A549 (cell line): ENCODE data around the gene ZNF423. TPM values are rescaled to one million over a fixed set of nuclear protein-coding genes. Genes with fewer than 3 reads are reported as not detected.

Experiments used
- ATAC-seq, 2 experiments: fragments of 200-7000 bp in 1 of 2; fragments of >200 bp in 1 of 2; cut with Nextera tagmentation in 1 of 2; cut with Tn5 transposase in 1 of 2; 3 replicates each; pipeline versions ENCODE4 v1.8.0 to v1.9.1; 2018 to 2020; ENCODE audit warnings: mild to moderate bottlenecking in 1 of 2, moderate library complexity in 1 of 2
- CTCF ChIA-PET: fragments of 300-600 bp; sonication (Branson Sonifier 250); formaldehyde crosslinking; extraction: SDS; loops from one replicate; lab custom pipeline; 2021; ENCODE audit warnings: antibody characterized with exemption, inconsistent platforms; lab: Yijun Ruan, JAX
- POLR2A ChIA-PET: fragments of 350-600 bp; formaldehyde crosslinking; extraction: SDS; loops from one replicate; lab custom pipeline; 2021; ENCODE audit warnings: antibody characterized with exemption, inconsistent platforms; lab: Yijun Ruan, JAX
- DNase-seq, 2 experiments: peaks; one replicate each; pipeline versions ENCODE4 v3.0.0 to v3.0.0-alpha.2; 2011 to 2016; ENCODE audit warnings: low read depth in 1 of 2, low spot score in 1 of 2
- FAIRE-seq: peaks from 2 replicates; lab custom pipeline; 2011; peaks lifted over from hg19 to GRCh38; lab: Jason Lieb, UNC
- H3K27ac ChIP-seq, 2 experiments: fragments of >200 bp; sonication (Bioruptor Twin); formaldehyde crosslinking; 3 replicates each; pipeline ENCODE4 v1.5.1; 2016 to 2017
- H3K4me1 ChIP-seq: fragments of >200 bp; sonication (Bioruptor Twin); formaldehyde crosslinking; 3 replicates; pipeline ENCODE4 v1.6.1; 2016
- H3K4me2 ChIP-seq: fragments of >200 bp; sonication (Bioruptor Twin); formaldehyde crosslinking; 3 replicates; pipeline ENCODE4 v1.6.1; 2016
- H3K4me3 ChIP-seq: fragments of >200 bp; sonication (Bioruptor Twin); formaldehyde crosslinking; 3 replicates; pipeline ENCODE4 v1.5.1; 2016
- H3K9me3 ChIP-seq: fragments of >200 bp; sonication (Bioruptor Twin); formaldehyde crosslinking; 3 replicates; pipeline ENCODE4 v1.6.1; 2016
- BCL3 ChIP-seq: fragments of >200 bp; sonication (Bioruptor Twin); formaldehyde crosslinking; IDR thresholded peaks from 3 replicates; pipeline ENCODE4 v1.6.1; 2016
- CHD2 ChIP-seq: fragments of 150-350 bp; IDR thresholded peaks from 2 replicates; pipeline ENCODE4 v1.6.1; 2014; ENCODE audit warnings: low read length; ENCODE audit not compliant: partially characterized antibody
- CTCF ChIP-seq: fragments of >200 bp; sonication (Bioruptor Twin); formaldehyde crosslinking; IDR thresholded peaks from 3 replicates; pipeline ENCODE4 v1.5.1; 2016
- ELK1 ChIP-seq: fragments of 150-350 bp; IDR thresholded peaks from 2 replicates; pipeline ENCODE4 v1.6.1; 2014; ENCODE audit warnings: low read depth, mild to moderate bottlenecking, low read length
- HEYL ChIP-seq: fragments of 250-450 bp; sonication (Bioruptor Pico); IDR thresholded peaks from 2 replicates; pipeline ENCODE4 v1.8.0; 2021; ENCODE audit warnings: mild to moderate bottlenecking, moderate library complexity
- HOXB13 ChIP-seq: fragments of 250-450 bp; sonication (Bioruptor Pico); IDR thresholded peaks from 2 replicates; pipeline ENCODE4 v1.5.0; 2020; ENCODE audit warnings: low read depth, mild to moderate bottlenecking, moderate library complexity
- KDM1A ChIP-seq: fragments of 200-600 bp; sonication (generic); IDR thresholded peaks from 2 replicates; pipeline ENCODE4 v1.6.1; 2016; ENCODE audit warnings: low read depth, mild to moderate bottlenecking
- MAFK ChIP-seq: fragments of 450-650 bp; IDR thresholded peaks from 2 replicates; pipeline ENCODE4 v1.6.1; 2014; ENCODE audit not compliant: partially characterized antibody
- NFE2L2 ChIP-seq: fragments of 150-350 bp; conservative IDR thresholded peaks from 2 replicates; pipeline ENCODE4 v1.6.1; 2014; ENCODE audit warnings: low read length
- PHF8 ChIP-seq: fragments of 200-600 bp; sonication (generic); IDR thresholded peaks from 2 replicates; pipeline ENCODE4 v1.6.1; 2016; ENCODE audit warnings: low read depth, mild to moderate bottlenecking, antibody characterized with exemption, moderate library complexity, borderline replicate concordance
- RAD21 ChIP-seq, 2 experiments: fragments of >200 bp in 1 of 2; sonication (Bioruptor Twin) in 1 of 2; formaldehyde crosslinking in 1 of 2; IDR thresholded peaks in 1 of 2; conservative IDR thresholded peaks in 1 of 2; 2 replicates in 1 of 2; 3 replicates in 1 of 2; pipeline ENCODE4 v1.6.1; 2012 to 2018; ENCODE audit warnings: inconsistent platforms in 1 of 2
- SREBF2 ChIP-seq: fragments of 450-650 bp; IDR thresholded peaks from 2 replicates; pipeline ENCODE4 v1.6.1; 2014; ENCODE audit warnings: mild to moderate bottlenecking, moderate library complexity
- TFCP2L1 ChIP-seq: fragments of 250-450 bp; sonication (Bioruptor Pico); IDR thresholded peaks from 2 replicates; pipeline ENCODE4 v1.5.0; 2021; ENCODE audit warnings: mild to moderate bottlenecking
- ZC3H11A ChIP-seq: fragments of 450-650 bp; IDR thresholded peaks from 2 replicates; pipeline ENCODE4 v1.6.1; 2014; ENCODE audit warnings: antibody characterized with exemption, mild to moderate bottlenecking
- ZNF302 ChIP-seq: fragments of 250-450 bp; sonication (Bioruptor Pico); IDR thresholded peaks from 2 replicates; pipeline ENCODE4 v1.9.0; 2021; ENCODE audit warnings: inconsistent platforms, mild to moderate bottlenecking, moderate library complexity
- WGBS: methylation state at CpG from one replicate; pipeline ENCODE4 v1.1.6; 2017; ENCODE audit errors: missing lambda C conversion rate; 5-methylcytosine and 5-hydroxymethylcytosine counted together
- polyA plus RNA-seq, 4 experiments: library from polyadenylated mRNA; depleted of rRNA in 3 of 4; stranded (reverse); fragments of >200 nt; fragmentation: RNase III in 1 of 4; extraction: RNeasy Plus Mini Kit Qiagen cat#74134 plus additional on column Dnase treatment in 1 of 4; gene quantifications; 2 replicates in 3 of 4; 3 replicates in 1 of 4; pipeline ENCODE4 v1.2.3, GENCODE V29; 2011 to 2017

ZNF423 gene
- polyA plus RNA-seq, 2 of the 4 experiments (the other 2 are of a cell fraction): 0.04 to 0.10 TPM

GRCh38 chr16:49589544-49590031 is 266.3 kb downstream of the ZNF423 start:
- WGBS: 43% methylated on average over 15 of the region's 15 CpGs
- Histone ChIP-seq H3K4me3 (no peak overlapping the region), H3K4me2 (no peak overlapping the region), H3K9me3 (no peaks in the 10 kb centered on the region), H3K27ac (no peak overlapping the region), H3K4me1 (no peaks in the 10 kb centered on the region)
- DNase-seq (no peak), ATAC-seq (no peak), FAIRE-seq (no peak)
- CTCF ChIA-PET: interaction anchor here (1.6 kb wide), 1 partner anchor 182 kb away, joined by 10 read pairs; no protein-coding TSS in a partner anchor
- POLR2A ChIA-PET: no interaction called here
- TF ChIP-seq RAD21 (conservative IDR thresholded peaks at IDR 0.05 in 1 of 2, IDR thresholded peaks at IDR 0.05 in 1 of 2): no peak

- ATAC-seq (no peak), DNase-seq (peak in 1 of 2 experiments; percentile 22)
- H3K9me3 ChIP-seq: no peaks in the 10 kb centered on the region
- ChIA-PET CTCF (interaction anchor here (1.0 to 1.6 kb wide), 5 partner anchors 8 to 181 kb away, joined by 3 to 10 read pairs (median 4); no protein-coding TSS in a partner anchor), POLR2A (no interaction called here)
- H3K4me1 ChIP-seq: no peaks in the 10 kb centered on the region
- H3K4me3 ChIP-seq: no peak overlapping the region
- H3K27ac ChIP-seq: no peak overlapping the region
- no peak for TF ChIP-seq CTCF
- TF ChIP-seq, all 56 proteins: peak for 0
- 28% methylated on average over 5 of the region's 5 CpGs for WGBS
- no peak overlapping the region for H3K4me2 ChIP-seq
- no peak for FAIRE-seq
Measured at GRCh38 chr16:49588729-49589384, 267.1 kb downstream of the ZNF423 start.

DNA sequence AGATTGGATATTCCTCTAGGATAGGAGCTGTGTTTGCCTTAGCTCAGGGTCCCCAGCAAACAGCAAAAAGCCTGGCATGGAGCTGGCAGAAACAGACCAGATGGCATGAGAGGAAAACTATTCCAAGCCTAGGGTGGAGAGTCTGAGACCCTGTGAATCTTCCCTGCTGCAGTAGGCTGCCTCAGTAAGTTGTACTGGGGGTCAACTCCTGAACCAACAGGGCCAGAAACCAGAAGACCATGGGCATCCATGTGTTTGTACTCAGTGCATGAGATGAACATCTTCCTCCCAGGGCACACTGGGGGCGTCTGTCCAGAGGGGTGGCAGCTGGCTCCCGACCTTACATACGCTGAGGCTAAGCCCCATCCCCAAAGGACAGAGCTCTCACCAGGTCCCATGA is 267.9 kb downstream of the ZNF423 start:
- FAIRE-seq: no peak
- no peaks in the 10 kb centered on the region for H3K9me3 ChIP-seq
- no peaks in the 10 kb centered on the region for H3K4me1 ChIP-seq
- no peak for ATAC-seq
- WGBS: 0% methylated on average over 3 of the region's 3 CpGs
- H3K4me2 ChIP-seq: no peak overlapping the region
- no peak for TF ChIP-seq PHF8
- TF ChIP-seq KDM1A: no peak
- TF ChIP-seq HOXB13 (CRISPR knock-in tag): no peak
- TF ChIP-seq ZNF302 (CRISPR knock-in tag): no peak
- no peak for TF ChIP-seq ZC3H11A
- no peak for TF ChIP-seq ELK1
- H3K27ac ChIP-seq: no peak overlapping the region
- no peak overlapping the region for H3K4me3 ChIP-seq
- DNase-seq: no peak
- ChIA-PET CTCF (interaction anchor here (1.0 to 1.1 kb wide), 4 partner anchors 9 to 68 kb away, joined by 3 to 4 read pairs (median 4); no protein-coding TSS in a partner anchor), POLR2A (no interaction called here)

DNA sequence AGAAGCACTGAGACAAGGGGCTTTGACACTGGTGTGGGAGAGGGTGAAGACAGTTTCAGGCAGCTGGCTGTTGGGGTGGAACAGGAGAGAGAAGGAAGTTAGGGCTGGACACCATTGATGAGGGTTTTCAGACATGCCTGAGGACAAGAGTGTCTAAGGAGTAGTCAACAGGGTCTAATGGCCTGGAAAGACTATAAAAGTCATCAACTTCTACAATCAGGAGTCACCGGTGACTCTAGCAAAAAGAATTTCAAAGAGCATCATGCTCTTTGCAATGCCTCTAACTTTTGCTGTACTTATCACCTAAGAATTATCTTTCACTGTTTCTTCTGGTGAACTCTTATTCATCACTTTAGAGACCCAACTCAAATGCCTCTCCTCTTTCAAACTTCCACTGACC is 268.4 kb downstream of the ZNF423 start:
- DNase-seq (no peak), ATAC-seq (no peak), FAIRE-seq (no peak)
- Histone ChIP-seq H3K27ac (no peak overlapping the region), H3K4me3 (no peak overlapping the region), H3K4me1 (no peaks in the 10 kb centered on the region), H3K9me3 (no peaks in the 10 kb centered on the region)
- 71% methylated on average over 1 of the region's 1 CpG for WGBS
- POLR2A ChIA-PET: no interaction called here
- CTCF ChIA-PET: interaction anchor here (1.0 kb wide), 1 partner anchor 12 kb away, joined by 4 read pairs; no protein-coding TSS in a partner anchor
- TF ChIP-seq CHD2 (no peak), HOXB13 (CRISPR knock-in tag) (no peak), MAFK (no peak), KDM1A (no peak), NFE2L2 (no peak), SREBF2 (no peak), HEYL (no peak), TFCP2L1 (CRISPR knock-in tag) (no peak), BCL3 (no peak)
- TF ChIP-seq, all 56 proteins: peak for 0
- no peak overlapping the region for H3K4me2 ChIP-seq
